Measurements from ENCODE around the gene SNRK. TPM values are rescaled to one million over a fixed set of nuclear protein-coding genes. Genes with fewer than 3 reads are reported as not detected.

SNRK gene
- total and polyA plus RNA-seq, 2 experiments from 2014 or later = 5.5 to 18.8 TPM

- Mint-ChIP-seq H3K27ac (no peak overlapping the region), H3K9me3 (peaks cover 11% of the 10 kb centered on the region; the same call in 2 of the 3 replicates)
- H4K20me1 ChIP-seq (replicated peaks; ENCODE audit: insufficient read depth) = no peaks in the 10 kb centered on the region; the same call in 1 of the 2 replicates
These were observed 67.1 kb downstream of the SNRK start for GRCh38 chr3:43353393-43353792.

DNA sequence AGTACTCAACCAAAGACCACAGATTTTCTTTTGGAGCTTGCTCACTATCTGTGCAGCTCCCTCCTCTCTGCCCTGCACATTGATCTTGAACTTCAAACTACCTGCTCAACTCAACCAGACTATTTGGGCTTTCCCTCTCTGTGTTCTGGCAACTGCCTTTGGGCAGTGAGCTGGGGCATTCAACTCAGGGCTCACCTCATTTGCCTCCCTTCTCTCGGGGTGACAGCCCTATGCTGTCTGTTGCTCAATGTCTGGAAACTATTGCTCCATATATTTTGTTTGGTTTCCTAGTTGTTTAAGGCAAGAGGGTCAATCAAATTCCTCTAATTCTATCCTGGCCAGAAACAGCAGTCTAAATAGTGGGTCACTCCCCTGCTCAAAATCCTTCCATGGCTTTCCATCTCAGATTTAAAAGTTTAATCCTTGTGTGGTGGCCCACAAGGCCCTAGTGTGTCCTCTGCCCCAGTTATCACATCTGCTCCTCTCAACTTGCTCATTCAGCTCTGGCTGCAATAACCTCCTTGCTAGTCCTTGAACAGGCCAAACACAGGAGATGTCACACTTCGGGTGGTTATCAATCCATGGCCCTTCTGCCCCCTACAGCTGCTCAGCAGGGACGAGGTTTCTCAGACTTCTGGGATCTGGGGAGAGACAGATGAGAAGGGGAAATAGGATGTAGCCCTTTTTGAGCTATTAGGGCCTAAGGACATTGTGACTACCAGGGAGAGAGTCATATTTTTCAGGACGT, 67.8 kb downstream of the SNRK start:
- DNase-seq (ENCODE audit: low spot score) (no peak), ATAC-seq (no peak)
- Mint-ChIP-seq H3K27me3 (ENCODE audit: insufficient read depth, low read depth, poor library complexity) (peaks cover 14% of the 10 kb centered on the region), H3K27ac (no peak overlapping the region), H3K4me1 (no peaks in the 10 kb centered on the region), H3K9me3 (peaks cover 11% of the 10 kb centered on the region; the same call in 2 of the 3 replicates), H3K4me3 (no peak overlapping the region), H3K36me3 (ENCODE audit: low read depth) (peaks cover 19% of the 10 kb centered on the region; the same call in 2 of the 3 replicates)
- H3K4me1 ChIP-seq (ENCODE audit: insufficient read depth) = no peaks in the 10 kb centered on the region
- no peaks in the 10 kb centered on the region for H4K20me1 ChIP-seq (replicated peaks; ENCODE audit: insufficient read depth)
- H3K36me3 ChIP-seq (ENCODE audit: insufficient read depth) = no peaks in the 10 kb centered on the region
- no peaks in the 10 kb centered on the region; the same call in 1 of the 2 replicates for H3K27me3 ChIP-seq (ENCODE audit: insufficient read depth)
- H2AFZ ChIP-seq = no peak overlapping the region
- H3K4me3 ChIP-seq = no peak overlapping the region
- no peak overlapping the region for H3K27ac ChIP-seq (ENCODE audit: low read depth)
- H3F3A ChIP-seq (replicated peaks; ENCODE audit: low read depth) = no peaks in the 10 kb centered on the region
- H3K4me2 ChIP-seq = no peak overlapping the region
- no peaks in the 10 kb centered on the region for H3K79me2 ChIP-seq (replicated peaks; ENCODE audit: insufficient read depth)
- no peaks in the 10 kb centered on the region; the same call in 1 of the 2 replicates for H3K9me2 ChIP-seq (ENCODE audit: insufficient read depth)
- TF ChIP-seq ZNF331 (CRISPR knock-in tag; IDR thresholded peaks at IDR 0.05; ENCODE audit: low read depth) = no peak
- TF ChIP-seq, protein P1, sequence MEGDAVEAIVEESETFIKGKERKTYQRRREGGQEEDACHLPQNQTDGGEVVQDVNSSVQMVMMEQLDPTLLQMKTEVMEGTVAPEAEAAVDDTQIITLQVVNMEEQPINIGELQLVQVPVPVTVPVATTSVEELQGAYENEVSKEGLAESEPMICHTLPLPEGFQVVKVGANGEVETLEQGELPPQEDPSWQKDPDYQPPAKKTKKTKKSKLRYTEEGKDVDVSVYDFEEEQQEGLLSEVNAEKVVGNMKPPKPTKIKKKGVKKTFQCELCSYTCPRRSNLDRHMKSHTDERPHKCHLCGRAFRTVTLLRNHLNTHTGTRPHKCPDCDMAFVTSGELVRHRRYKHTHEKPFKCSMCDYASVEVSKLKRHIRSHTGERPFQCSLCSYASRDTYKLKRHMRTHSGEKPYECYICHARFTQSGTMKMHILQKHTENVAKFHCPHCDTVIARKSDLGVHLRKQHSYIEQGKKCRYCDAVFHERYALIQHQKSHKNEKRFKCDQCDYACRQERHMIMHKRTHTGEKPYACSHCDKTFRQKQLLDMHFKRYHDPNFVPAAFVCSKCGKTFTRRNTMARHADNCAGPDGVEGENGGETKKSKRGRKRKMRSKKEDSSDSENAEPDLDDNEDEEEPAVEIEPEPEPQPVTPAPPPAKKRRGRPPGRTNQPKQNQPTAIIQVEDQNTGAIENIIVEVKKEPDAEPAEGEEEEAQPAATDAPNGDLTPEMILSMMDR (conservative IDR thresholded peaks at IDR 0.05; ENCODE audit: low read depth in 2 of 2) = no peak
- no peak for TF ChIP-seq ZNF114 (CRISPR knock-in tag; IDR thresholded peaks at IDR 0.05)
- TF ChIP-seq, protein P2, sequence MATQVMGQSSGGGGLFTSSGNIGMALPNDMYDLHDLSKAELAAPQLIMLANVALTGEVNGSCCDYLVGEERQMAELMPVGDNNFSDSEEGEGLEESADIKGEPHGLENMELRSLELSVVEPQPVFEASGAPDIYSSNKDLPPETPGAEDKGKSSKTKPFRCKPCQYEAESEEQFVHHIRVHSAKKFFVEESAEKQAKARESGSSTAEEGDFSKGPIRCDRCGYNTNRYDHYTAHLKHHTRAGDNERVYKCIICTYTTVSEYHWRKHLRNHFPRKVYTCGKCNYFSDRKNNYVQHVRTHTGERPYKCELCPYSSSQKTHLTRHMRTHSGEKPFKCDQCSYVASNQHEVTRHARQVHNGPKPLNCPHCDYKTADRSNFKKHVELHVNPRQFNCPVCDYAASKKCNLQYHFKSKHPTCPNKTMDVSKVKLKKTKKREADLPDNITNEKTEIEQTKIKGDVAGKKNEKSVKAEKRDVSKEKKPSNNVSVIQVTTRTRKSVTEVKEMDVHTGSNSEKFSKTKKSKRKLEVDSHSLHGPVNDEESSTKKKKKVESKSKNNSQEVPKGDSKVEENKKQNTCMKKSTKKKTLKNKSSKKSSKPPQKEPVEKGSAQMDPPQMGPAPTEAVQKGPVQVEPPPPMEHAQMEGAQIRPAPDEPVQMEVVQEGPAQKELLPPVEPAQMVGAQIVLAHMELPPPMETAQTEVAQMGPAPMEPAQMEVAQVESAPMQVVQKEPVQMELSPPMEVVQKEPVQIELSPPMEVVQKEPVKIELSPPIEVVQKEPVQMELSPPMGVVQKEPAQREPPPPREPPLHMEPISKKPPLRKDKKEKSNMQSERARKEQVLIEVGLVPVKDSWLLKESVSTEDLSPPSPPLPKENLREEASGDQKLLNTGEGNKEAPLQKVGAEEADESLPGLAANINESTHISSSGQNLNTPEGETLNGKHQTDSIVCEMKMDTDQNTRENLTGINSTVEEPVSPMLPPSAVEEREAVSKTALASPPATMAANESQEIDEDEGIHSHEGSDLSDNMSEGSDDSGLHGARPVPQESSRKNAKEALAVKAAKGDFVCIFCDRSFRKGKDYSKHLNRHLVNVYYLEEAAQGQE (IDR thresholded peaks at IDR 0.05; ENCODE audit: unreplicated experiment) = no peak
- TF ChIP-seq STAT1 (IDR thresholded peaks at IDR 0.05; ENCODE audit: unreplicated experiment) = no peak
- no peak for TF ChIP-seq NANOG (IDR thresholded peaks at IDR 0.05; ENCODE audit: borderline replicate concordance)
- TF ChIP-seq POLR2AphosphoS5 (IDR thresholded peaks at IDR 0.05; ENCODE audit: low read depth) = no peak

More at GRCh38 chr3:43353393-43353792, 67.1 kb downstream of the SNRK start:
- Mint-ChIP-seq H3K36me3 (ENCODE audit: low read depth) (peaks cover 25% of the 10 kb centered on the region), H3K4me3 (no peak overlapping the region), H3K4me1 (no peaks in the 10 kb centered on the region), H3K27me3 (ENCODE audit: insufficient read depth, low read depth, poor library complexity) (peaks cover 12% of the 10 kb centered on the region)
- no peak for ATAC-seq
- H3F3A ChIP-seq (replicated peaks; ENCODE audit: low read depth) = no peaks in the 10 kb centered on the region
- no peaks in the 10 kb centered on the region for H3K79me2 ChIP-seq (replicated peaks; ENCODE audit: insufficient read depth)
- no peaks in the 10 kb centered on the region for H3K4me1 ChIP-seq (ENCODE audit: insufficient read depth)
- no peak overlapping the region for H2AFZ ChIP-seq
- no peaks in the 10 kb centered on the region; the same call in 1 of the 2 replicates for H3K27me3 ChIP-seq (ENCODE audit: insufficient read depth)
- H3K27ac ChIP-seq (ENCODE audit: low read depth) = no peak overlapping the region
- no peaks in the 10 kb centered on the region for H3K36me3 ChIP-seq (ENCODE audit: insufficient read depth)
- H3K4me3 ChIP-seq = no peak overlapping the region
- no peak overlapping the region for H3K4me2 ChIP-seq
- H3K9me2 ChIP-seq (ENCODE audit: insufficient read depth) = no peaks in the 10 kb centered on the region; the same call in 1 of the 2 replicates
- TF ChIP-seq, protein P1 (conservative IDR thresholded peaks at IDR 0.05; ENCODE audit: low read depth in 2 of 2) = no peak
- DNase-seq (ENCODE audit: low spot score) = no peak

All from GM23338 (cell line).